Body of pancreas (tissue), 4 donors: ENCODE results near the gene CFAP157.

Source experiments
- POLR2A ChIP-seq, 3 donors: fragments of 450-650 bp; IDR thresholded peaks; one replicate each; pipeline ENCODE4 v1.6.1; 2016; ENCODE audit warnings: antibody characterized with exemption in 3 of 3, mild to moderate bottlenecking in 2 of 3
- TF ChIP-seq, protein P1 (sequence below), 7 experiments: fragments of 450-650 bp in 4 of 7; fragments of 200-600 bp in 3 of 7; sonication (generic) in 3 of 7; IDR thresholded peaks; one replicate each; pipeline ENCODE4 v1.5.1; 2016 to 2019; ENCODE audit warnings: antibody characterized with exemption in 7 of 7

DNA sequence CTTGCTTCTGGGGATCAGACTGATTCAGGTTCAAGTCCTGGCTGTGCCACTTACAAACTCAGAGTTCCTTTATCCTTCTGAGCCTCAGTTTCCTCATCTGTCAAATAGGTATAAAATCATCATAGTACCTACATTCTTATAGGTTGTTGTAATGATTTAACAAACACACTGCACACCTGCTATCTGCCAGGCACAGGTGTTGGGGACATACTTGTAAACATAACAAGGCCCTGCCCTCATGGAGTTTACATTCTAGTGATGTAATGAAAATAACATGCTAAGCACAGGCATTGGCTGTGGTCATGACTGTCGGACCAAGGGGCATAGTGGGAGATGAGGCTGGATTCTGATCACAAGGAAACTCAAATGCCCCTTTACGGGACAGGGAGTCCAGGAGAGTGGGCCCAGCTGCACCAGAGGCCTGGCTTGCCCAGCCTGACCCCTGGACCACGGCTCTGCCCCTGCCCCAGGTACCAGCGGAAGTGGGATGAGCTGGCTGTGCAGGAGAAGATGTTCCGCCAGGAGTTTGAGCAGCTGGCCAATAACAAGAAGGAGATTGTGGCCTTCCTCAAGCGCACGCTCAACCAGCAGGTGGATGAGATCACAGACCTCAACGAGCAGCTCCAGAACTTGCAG, 2.3 kb downstream of the CFAP157 start:
- no peak for TF ChIP-seq POLR2A (IDR thresholded peaks at IDR 0.05)
- TF ChIP-seq, protein P1, sequence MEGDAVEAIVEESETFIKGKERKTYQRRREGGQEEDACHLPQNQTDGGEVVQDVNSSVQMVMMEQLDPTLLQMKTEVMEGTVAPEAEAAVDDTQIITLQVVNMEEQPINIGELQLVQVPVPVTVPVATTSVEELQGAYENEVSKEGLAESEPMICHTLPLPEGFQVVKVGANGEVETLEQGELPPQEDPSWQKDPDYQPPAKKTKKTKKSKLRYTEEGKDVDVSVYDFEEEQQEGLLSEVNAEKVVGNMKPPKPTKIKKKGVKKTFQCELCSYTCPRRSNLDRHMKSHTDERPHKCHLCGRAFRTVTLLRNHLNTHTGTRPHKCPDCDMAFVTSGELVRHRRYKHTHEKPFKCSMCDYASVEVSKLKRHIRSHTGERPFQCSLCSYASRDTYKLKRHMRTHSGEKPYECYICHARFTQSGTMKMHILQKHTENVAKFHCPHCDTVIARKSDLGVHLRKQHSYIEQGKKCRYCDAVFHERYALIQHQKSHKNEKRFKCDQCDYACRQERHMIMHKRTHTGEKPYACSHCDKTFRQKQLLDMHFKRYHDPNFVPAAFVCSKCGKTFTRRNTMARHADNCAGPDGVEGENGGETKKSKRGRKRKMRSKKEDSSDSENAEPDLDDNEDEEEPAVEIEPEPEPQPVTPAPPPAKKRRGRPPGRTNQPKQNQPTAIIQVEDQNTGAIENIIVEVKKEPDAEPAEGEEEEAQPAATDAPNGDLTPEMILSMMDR (IDR thresholded peaks at IDR 0.05): no peak
